Endodermal cell (in vitro differentiated cells): Measurements from ENCODE around the gene ATP12A. TPM values are rescaled to one million over a fixed set of nuclear protein-coding genes. Genes with fewer than 3 reads are reported as not detected.

ENCODE experiments used
- DNase-seq: peaks from one replicate; pipeline ENCODE4 v3.0.0-alpha.2; 2017
- H3K27ac ChIP-seq: 2 replicates; pipeline ENCODE4 v1.5.1; 2013; ENCODE audit warnings: mild to moderate bottlenecking, low read depth, low read length, moderate library complexity
- H3K27me3 ChIP-seq: 2 replicates; pipeline ENCODE4 v1.6.1; 2013; ENCODE audit warnings: mild to moderate bottlenecking, low read length, moderate library complexity; ENCODE audit not compliant: insufficient read depth, control insufficient read depth, poor library complexity, severe bottlenecking
- H3K36me3 ChIP-seq: 2 replicates; pipeline ENCODE4 v1.7.0; 2013; ENCODE audit warnings: mild to moderate bottlenecking, low read length, moderate library complexity; ENCODE audit not compliant: control insufficient read depth, insufficient read depth
- H3K4me1 ChIP-seq: one replicate; pipeline ENCODE4 v1.7.0; 2013; ENCODE audit warnings: low read length; ENCODE audit not compliant: control insufficient read depth, insufficient read depth
- H3K4me3 ChIP-seq: 2 replicates; pipeline ENCODE4 v1.5.1; 2013; ENCODE audit warnings: mild to moderate bottlenecking, low read length, moderate library complexity
- H3K9ac ChIP-seq: 2 replicates; pipeline ENCODE4 v1.6.1; 2013; ENCODE audit warnings: mild to moderate bottlenecking, low read length, moderate library complexity; ENCODE audit not compliant: poor library complexity, severe bottlenecking; ENCODE audit errors: extremely low read depth
- H3K9me3 ChIP-seq: 2 replicates; pipeline ENCODE4 v1.6.1; 2013; ENCODE audit warnings: mild to moderate bottlenecking, low read length, moderate library complexity; ENCODE audit not compliant: control insufficient read depth
- H3K27ac Mint-ChIP-seq: 2 replicates; pipeline ENCODE4 v1.8.0; 2020; ENCODE audit warnings: mixed read lengths
- H3K27me3 Mint-ChIP-seq: 2 replicates; pipeline ENCODE4 v1.8.0; 2021; ENCODE audit warnings: mild to moderate bottlenecking, mixed read lengths; ENCODE audit not compliant: insufficient read depth
- H3K36me3 Mint-ChIP-seq: 2 replicates; pipeline ENCODE4 v1.8.0; 2020; ENCODE audit warnings: low read depth, mixed read lengths
- H3K4me1 Mint-ChIP-seq: 2 replicates; pipeline ENCODE4 v1.8.0; 2020; ENCODE audit warnings: mixed read lengths
- H3K4me3 Mint-ChIP-seq: 2 replicates; pipeline ENCODE4 v1.8.0; 2020; ENCODE audit warnings: mild to moderate bottlenecking, moderate library complexity, mixed read lengths
- H3K9me3 Mint-ChIP-seq: 2 replicates; pipeline ENCODE4 v1.8.0; 2020; ENCODE audit warnings: mild to moderate bottlenecking, mixed read lengths
- WGBS, 2 experiments: methylation state at CpG; one replicate each; pipeline versions ENCODE4 v1.1.5 to v1.1.7; 2013; ENCODE audit warnings: missing lambda C conversion rate in 2 of 2, mixed read lengths in 1 of 2; ENCODE audit not compliant: insufficient coverage in 1 of 2, insufficient read length in 1 of 2; 5-methylcytosine and 5-hydroxymethylcytosine counted together
- total RNA-seq, 2 donors: library from RNA; stranded (reverse); fragmentation: NEBNext Ultra II Directional in 1 of 2; extraction: Animal tissue kit (Norgen Biotek cat#: 25700) in 1 of 2; gene quantifications; 2 replicates in 1 of 2; 3 replicates in 1 of 2; pipeline ENCODE4 v1.2.1, GENCODE V29; 2021
- TF ChIP-seq, protein P1 (sequence below): fragments of 200-600 bp; sonication (generic); conservative IDR thresholded peaks from 2 replicates; pipeline ENCODE4 v1.5.0; 2021; ENCODE audit warnings: antibody characterized with exemption, mild to moderate bottlenecking

The ATP12A gene
- total RNA-seq, 2 donors from 2014 or later: 4.9 to 10.5 TPM

DNA sequence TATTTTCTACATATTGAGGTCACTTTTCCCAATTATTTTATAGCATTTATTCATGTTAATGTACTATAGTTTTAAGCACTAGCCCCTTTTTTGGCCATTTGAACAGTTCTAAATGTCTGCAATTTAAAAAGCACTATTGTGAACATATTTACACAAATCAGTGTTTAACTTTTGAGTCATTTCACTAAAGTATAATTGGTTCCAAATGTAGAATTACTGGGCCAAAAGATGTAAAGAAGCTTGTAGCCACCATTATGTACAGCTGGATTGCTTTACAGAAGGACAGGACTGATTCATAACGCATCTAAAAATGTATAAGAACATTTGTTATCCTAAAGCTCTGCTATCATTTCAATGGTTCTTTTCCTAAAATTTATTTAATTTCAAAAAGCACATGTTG, 16.6 kb upstream of the ATP12A start:
- H3K9me3 Mint-ChIP-seq: no peaks in the 10 kb centered on the region
- H3K4me1 Mint-ChIP-seq: no peaks in the 10 kb centered on the region
- no peak overlapping the region for H3K9ac ChIP-seq
- H3K4me3 Mint-ChIP-seq: no peak overlapping the region
- H3K27ac Mint-ChIP-seq: no peak overlapping the region
- H3K4me3 ChIP-seq: no peak overlapping the region
- no peak for DNase-seq
- H3K36me3 ChIP-seq: no peaks in the 10 kb centered on the region
- no peaks in the 10 kb centered on the region for H3K4me1 ChIP-seq
- H3K9me3 ChIP-seq: no peaks in the 10 kb centered on the region
- H3K36me3 Mint-ChIP-seq: no peaks in the 10 kb centered on the region
- no peaks in the 10 kb centered on the region for H3K27me3 ChIP-seq
- H3K27me3 Mint-ChIP-seq: peaks cover 18% of the 10 kb centered on the region
- WGBS, 2 experiments: 89 to 96% methylated on average over 1 of the region's 1 CpG
- H3K27ac ChIP-seq: no peak overlapping the region
- TF ChIP-seq, protein P1, sequence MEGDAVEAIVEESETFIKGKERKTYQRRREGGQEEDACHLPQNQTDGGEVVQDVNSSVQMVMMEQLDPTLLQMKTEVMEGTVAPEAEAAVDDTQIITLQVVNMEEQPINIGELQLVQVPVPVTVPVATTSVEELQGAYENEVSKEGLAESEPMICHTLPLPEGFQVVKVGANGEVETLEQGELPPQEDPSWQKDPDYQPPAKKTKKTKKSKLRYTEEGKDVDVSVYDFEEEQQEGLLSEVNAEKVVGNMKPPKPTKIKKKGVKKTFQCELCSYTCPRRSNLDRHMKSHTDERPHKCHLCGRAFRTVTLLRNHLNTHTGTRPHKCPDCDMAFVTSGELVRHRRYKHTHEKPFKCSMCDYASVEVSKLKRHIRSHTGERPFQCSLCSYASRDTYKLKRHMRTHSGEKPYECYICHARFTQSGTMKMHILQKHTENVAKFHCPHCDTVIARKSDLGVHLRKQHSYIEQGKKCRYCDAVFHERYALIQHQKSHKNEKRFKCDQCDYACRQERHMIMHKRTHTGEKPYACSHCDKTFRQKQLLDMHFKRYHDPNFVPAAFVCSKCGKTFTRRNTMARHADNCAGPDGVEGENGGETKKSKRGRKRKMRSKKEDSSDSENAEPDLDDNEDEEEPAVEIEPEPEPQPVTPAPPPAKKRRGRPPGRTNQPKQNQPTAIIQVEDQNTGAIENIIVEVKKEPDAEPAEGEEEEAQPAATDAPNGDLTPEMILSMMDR: no peak

DNA sequence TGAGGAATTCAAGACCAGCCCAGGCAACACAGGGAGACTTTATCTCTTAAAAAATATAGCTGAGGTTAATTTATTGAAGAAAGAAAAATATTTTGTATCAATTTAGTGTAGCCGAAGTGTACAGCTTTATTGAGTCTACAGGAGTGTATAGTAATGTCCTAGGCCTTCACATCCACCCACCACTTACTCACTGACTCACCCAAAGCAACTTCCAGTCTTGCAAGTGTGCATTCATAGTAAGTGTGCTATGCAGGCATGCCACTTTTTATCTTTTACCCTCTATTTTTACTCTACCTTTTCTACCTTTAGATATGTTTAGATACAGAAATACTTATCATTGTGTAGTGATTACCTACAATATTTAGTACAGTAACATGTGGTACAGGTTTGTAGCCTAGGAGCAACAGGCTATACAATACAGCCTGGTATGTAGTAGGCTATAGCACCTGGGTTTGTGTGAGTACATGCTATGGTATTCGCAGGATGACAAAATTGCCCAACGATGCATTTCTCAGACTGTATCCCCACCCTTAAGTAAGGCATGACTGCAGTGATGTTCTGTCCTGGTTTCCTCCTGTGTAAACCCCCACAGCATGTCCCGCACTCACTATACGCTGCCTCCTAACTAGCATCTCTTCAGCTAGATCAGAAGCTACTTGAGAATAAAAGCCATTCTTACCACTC, 15.3 kb upstream of the ATP12A start:
- no peak overlapping the region for H3K27ac ChIP-seq

DNA sequence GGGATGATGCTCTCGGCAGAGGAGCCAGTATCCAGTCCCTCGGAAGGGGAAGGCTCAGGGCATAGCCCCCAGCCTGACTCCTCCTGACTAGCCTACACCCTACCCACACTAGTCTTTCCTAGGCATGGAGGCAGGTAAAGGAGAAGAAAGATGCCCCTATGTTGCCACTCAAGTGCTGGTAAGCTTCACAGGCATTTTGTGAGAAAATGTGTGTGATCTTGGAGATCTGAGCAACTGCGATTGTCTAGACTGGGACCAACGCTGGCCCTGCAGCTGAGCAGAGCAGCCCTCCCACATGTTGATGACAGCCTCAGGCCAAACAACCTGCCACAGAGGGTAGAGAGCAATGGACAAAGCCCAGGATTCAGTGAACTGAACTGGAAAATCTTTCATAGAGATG, 11.7 kb upstream of the ATP12A start:
- Mint-ChIP-seq H3K4me1 (peaks cover 19% of the 10 kb centered on the region), H3K27me3 (peaks cover 9% of the 10 kb centered on the region), H3K9me3 (no peaks in the 10 kb centered on the region), H3K36me3 (no peaks in the 10 kb centered on the region), H3K27ac (no peak overlapping the region), H3K4me3 (no peak overlapping the region)
- Histone ChIP-seq H3K36me3 (no peaks in the 10 kb centered on the region), H3K27ac (no peak overlapping the region), H3K4me3 (no peak overlapping the region), H3K9me3 (no peaks in the 10 kb centered on the region), H3K27me3 (no peaks in the 10 kb centered on the region), H3K4me1 (peaks cover 6% of the 10 kb centered on the region), H3K9ac (no peak overlapping the region)
- TF ChIP-seq, protein P1: no peak
- WGBS, 2 experiments: 88 to 93% methylated on average over 3 to 4 of the region's 4 CpGs
- peak; percentile 27 for DNase-seq

More for the DNA sequence above, 15.3 kb upstream of the ATP12A start:
- Mint-ChIP-seq H3K27me3 (peaks cover 15% of the 10 kb centered on the region), H3K9me3 (no peaks in the 10 kb centered on the region), H3K27ac (no peak overlapping the region), H3K4me1 (no peaks in the 10 kb centered on the region), H3K4me3 (no peak overlapping the region), H3K36me3 (no peaks in the 10 kb centered on the region)
- TF ChIP-seq, protein P1: no peak
- H3K27me3 ChIP-seq: no peaks in the 10 kb centered on the region
- H3K4me3 ChIP-seq: no peak overlapping the region
- 81 to 85% methylated on average over 3 to 5 of the region's 5 CpGs for WGBS, 2 experiments
- H3K9me3 ChIP-seq: no peaks in the 10 kb centered on the region
- no peaks in the 10 kb centered on the region for H3K36me3 ChIP-seq
- no peaks in the 10 kb centered on the region for H3K4me1 ChIP-seq
- no peak overlapping the region for H3K9ac ChIP-seq
- DNase-seq: no peak
